GM12872 (cell line): ENCODE results near the gene REX1BD.

Experiments
- TF ChIP-seq, protein P1 (sequence below): IDR thresholded peaks from 3 replicates; pipeline ENCODE4 v1.5.1; 2011; ENCODE audit warnings: low read depth, mild to moderate bottlenecking, low read length, moderate library complexity; ENCODE audit not compliant: insufficient read depth

Gene REX1BD

DNA sequence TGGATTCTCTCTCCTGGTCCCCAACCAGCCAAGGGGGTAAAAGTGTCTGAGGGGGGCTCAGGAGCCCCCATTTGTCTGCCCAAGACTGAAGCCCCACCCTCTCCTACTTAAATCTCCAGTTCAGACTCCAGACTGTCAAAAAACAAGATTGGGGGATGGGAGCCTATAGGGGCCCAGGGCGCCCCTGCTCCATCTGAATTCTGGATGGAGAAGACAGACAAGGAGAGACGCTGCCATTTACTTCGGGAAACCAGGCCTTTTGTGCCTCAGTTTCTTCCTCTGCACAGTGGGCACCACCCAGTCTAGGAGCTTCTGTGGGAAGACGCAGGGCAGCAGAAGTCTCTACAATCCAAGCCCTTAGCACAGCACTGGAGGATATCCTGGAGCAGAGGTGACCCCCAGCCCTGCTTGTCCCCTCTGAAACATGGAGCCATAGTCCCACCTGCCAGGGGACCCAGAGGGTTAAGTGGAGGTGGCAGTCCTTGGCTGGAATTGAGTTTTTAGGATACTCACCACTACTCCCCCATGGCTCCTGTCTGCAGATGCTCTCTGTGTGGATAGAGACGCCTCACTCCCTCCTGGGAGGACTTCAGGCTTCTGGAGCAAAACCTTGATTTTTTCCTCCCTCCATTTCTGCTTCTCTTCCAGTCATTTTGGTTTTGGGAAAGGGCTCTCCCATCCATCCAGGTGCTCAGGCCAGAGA lies 19.7 kb downstream of the REX1BD start:
- TF ChIP-seq, protein P1, sequence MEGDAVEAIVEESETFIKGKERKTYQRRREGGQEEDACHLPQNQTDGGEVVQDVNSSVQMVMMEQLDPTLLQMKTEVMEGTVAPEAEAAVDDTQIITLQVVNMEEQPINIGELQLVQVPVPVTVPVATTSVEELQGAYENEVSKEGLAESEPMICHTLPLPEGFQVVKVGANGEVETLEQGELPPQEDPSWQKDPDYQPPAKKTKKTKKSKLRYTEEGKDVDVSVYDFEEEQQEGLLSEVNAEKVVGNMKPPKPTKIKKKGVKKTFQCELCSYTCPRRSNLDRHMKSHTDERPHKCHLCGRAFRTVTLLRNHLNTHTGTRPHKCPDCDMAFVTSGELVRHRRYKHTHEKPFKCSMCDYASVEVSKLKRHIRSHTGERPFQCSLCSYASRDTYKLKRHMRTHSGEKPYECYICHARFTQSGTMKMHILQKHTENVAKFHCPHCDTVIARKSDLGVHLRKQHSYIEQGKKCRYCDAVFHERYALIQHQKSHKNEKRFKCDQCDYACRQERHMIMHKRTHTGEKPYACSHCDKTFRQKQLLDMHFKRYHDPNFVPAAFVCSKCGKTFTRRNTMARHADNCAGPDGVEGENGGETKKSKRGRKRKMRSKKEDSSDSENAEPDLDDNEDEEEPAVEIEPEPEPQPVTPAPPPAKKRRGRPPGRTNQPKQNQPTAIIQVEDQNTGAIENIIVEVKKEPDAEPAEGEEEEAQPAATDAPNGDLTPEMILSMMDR: no peak

DNA sequence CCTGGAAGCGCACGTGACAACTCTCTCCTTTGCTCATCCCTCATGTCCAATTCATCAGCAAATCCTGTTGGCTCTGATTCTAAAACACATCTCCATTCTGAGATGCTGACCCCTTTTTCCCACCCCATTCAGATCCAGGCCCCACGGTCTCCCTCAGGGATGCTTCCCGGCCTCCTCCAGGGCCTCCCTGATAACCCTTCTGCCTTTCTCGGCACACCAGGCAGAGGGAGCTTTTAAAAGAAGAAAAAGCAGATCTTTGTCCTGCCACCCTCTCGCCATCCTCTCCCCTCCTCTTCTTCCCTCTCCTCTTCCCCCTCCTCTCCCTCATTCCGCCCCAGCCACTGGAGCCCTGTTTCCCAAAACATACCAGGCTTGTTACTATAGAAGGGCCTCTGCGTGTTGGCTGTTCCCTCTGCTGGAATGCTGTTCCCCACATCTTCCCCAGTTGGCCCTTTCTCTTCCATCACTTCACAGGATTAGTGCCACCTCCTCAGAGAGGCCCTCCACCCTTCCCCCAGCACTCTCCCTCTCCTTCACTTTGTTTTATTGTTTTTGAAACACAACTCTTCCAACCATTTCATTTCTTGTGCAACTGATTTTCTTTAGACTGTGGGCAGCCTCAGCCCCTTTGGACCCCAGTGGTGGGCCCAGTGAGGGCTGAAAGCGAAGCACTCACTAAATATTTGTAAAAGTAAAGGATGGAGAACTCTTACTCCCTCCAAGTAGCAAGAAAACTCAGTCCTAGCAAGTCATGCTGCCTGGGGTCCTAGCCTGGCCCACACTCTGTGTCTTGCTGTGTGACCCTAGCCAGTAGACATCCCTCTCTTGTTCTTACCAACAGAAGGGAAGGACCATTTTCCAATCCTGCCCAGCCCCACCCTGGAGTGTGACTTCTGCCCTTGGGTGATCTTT lies 20.5 kb downstream of the REX1BD start:
- TF ChIP-seq, protein P1: no peak

DNA sequence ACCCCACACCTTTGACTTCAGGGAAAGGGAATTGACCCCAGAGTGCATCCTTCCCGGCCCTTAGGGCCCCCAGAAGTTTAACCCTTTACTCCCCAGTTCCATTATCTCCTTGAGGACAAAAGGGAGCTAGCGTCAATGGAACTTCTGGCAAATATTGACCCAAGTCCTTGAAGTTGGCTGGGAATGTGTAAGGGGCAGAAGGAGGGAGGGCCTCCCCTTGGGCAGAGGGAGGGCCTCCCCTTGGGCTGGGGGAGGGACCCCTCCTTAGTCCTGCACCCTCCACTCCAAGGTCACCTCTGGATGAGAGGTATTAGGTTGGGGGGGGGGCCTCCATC lies 21.1 kb downstream of the REX1BD start:
- TF ChIP-seq, protein P1: no peak

DNA sequence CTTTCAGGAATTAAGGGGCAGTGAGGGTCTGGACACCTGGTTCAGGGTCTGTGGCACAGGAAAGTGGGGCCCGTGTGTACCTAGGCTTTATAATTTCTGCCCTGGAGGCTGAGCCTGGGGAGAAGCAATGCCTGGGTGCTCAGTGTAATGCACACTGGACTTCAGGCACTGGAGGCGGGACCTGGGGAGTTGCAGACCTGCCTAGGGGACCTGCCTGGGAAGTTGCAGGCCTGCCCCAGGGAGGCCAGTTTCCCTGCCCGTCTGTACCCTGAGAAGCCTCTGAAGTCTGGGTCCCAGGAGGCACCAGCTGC lies 21.6 kb downstream of the REX1BD start:
- TF ChIP-seq, protein P1: no peak

DNA sequence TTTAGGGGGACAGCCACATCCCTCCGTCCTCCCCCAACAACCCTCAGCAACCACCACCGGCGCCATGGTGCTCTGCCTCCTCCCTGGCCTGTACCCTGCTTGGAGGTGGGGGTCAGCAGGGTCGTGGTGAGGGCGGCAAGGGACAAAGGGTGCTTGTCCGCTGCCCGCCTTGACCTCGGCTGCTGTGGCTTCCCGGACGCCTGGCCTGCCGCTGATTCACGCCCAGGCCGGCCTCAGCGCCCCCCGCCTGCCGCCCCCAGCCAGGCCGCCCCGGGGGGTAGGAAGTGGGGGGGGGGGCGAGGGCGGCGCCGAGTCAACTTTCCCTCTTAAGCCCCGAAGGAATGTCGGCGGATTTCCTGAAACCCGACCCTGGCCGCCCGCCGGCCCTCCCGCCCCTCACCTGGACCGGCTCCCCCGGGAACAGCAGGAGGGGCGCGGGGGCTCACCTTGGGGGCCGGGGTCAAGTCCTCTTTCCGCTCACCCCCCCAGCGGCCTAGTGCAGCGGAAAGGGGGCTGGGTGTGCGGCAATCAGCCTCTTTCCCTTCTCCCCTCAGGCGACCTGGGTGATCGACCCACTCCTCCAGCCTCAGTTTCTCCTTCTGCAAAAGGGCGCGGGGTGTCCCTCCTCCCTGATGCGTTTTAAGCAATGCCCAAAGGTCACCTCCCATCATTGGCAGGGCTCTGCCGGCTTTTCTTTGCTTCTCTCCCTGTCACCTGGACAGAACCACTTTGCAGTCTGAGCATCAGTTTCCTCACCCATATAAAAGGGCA lies 22.1 kb downstream of the REX1BD start:
- TF ChIP-seq, protein P1: no peak

DNA sequence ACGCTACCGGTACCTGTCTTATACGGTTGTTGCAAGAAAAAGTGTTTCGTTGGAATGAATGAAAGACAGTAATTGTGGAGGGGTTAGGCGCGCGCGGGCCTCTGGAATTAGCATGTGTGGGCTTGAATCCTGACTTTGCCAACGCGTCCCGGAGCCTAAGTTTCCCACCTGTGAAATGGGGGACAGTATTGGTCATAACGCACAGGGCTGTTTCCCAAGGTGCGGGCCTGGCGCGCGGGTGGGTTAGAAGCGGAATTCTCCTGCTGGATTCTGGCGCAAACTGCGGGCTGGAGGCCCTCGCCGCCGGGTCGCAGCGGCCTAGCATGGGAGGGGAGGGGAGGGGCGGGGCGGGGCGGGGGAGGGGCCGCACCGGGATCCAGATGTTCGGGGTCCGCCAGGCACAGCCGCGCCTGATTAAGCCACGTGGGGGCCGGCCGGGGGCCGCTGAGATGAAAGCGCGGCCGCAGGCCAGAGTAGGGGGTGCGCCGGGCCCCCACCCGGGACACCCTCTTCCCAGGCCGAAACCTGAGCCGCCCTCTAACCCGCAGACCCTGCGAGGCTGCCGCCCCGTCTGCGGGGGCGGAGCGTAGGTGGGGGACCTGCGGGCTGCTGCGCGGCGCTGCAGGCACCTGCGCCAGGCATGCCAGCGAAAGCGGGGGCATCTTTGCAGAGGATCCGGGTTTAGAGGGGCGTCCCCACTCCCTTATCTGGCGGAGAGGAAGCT lies 22.9 kb downstream of the REX1BD start:
- TF ChIP-seq, protein P1: no peak
